Pons (tissue), 1 donor: ENCODE measurements around the gene DCP1B.
"Not testable (repeated sequence)": the region's sequence is repeated elsewhere in the genome, so short reads cannot be mapped to it uniquely, and the experiment has no call there.

Experiments
- DNase-seq: peaks from one replicate; pipeline ENCODE4 v3.0.0-alpha.2; 2016; ENCODE audit warnings: low spot score

The DCP1B gene

GRCh38 chr12:1977109-1977508 lies 27.1 kb downstream of the DCP1B start:
- DNase-seq, result no peak

DNA sequence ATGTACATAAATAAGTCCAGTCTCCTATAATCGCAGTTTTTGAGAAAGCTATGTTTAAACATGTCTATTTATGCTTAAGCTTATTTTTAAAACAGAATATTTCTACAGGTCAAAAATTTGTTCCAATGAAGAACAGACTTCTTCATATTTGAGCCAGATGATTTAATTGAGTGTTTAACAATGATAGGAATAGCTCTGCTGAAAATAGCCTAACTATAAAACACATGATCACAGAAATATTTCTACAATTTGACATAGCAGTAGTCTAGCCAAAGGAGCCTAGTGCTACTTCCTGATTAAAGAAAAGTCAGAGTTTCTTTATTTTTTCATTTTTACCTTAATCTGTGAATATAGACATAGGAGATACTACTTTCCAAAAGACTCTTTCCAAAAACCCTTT lies 29.4 kb downstream of the DCP1B start:
- DNase-seq, result no peak

GRCh38 chr12:1972856-1973317 lies 31.4 kb downstream of the DCP1B start:
- peak; percentile 71 for DNase-seq

- peak; percentile 8 for DNase-seq
These were observed 32.0 kb downstream of the DCP1B start for GRCh38 chr12:1972260-1972659.

DNA sequence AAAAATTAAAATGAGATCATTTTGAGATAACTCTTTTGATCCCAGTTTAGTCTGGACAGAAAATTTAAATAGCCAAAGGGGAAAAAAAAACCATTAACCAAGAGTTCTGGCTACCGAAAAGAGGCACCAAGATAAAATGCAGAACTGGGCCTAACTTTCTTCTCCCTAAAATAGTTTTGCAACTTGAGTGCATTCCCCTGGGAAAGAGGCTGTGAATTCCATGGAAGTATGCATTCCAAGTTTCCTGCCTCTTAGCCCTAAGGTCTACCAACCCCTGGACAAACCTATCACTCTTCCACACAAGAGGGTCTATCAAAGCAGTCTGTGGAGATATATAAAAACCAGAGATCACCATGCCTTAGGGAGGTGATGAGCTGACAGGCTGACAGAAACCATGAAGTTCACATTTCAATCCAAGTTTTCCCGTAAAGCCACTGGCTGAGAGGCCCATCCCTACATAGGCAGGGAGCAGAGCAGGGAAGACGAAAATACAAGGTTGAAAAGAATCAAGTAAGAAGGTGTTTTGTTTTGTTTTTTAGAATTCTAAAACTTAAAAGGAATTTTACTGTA lies 33.8 kb downstream of the DCP1B start:
- no peak for DNase-seq

DNA sequence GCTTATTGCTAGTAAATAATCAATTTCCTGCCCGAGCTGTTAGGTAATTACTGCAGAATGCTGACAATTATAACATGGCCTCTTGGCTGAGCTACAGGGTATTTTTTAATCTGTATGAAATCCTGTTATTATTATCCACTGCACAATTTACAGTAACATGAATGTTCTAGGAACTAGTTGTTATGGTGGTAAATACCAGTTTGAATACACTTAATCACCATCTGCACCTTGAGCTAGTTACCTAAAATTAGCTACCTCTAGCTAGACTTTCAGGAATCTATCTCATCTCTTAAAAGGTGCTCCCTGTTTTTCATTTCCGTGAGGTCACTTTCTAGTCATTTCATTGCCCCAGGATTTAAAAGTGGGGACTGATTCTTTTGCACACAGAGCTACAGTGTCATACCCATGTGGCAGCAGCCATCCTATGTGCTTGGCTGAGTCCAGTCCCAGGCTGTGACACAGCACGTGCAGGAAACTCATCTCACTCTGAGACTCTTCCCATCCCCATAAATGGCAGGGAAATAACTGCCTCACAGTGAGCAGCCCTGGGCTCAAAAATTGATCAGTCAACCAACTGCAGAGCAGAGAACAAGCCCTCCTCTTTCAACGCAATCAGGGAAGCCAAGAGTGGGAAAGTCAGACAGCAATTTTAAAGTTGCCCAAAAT lies 37.6 kb downstream of the DCP1B start:
- no peak for DNase-seq

DNA sequence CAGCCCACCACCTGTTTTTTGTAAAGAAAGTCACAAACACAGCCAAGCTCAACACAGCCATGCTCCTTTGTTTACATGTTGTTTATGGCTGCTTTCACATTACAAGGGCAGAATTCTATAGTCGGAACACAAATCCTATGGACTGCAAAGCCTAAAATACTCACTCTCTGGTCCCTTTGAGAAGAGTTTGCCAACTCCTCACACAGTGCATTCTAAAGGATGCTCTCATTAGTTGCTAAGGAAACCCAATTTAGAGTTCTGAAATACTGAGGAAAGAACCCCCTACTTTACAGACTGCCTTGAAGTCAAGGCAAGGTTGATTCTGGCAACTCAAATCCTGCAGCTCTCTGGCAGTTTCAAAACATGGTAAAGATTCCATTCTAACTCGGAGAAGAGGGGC lies 38.3 kb downstream of the DCP1B start:
- no peak for DNase-seq

- DNase-seq, result no peak
These were observed 41.9 kb downstream of the DCP1B start for GRCh38 chr12:1962051-1963020.

DNA sequence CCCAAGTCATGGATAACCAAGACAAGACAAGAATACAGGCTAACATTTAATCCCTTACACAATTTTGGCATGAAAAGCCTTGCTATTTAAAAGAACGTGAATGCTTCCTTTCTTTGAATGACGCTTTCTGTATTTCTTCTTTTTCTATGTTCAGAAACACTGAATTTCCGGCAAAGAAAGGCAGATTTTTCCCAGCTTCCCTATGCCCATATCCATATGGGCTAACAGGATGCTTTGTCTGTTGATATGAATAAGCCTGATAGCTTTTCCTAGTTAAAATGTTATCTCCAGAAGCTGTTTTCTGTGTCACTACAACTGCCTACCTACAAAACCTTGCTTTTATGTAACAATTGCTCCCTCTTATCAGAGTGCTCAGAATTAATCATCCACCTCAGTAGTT lies 47.5 kb downstream of the DCP1B start:
- no peak for DNase-seq

DNA sequence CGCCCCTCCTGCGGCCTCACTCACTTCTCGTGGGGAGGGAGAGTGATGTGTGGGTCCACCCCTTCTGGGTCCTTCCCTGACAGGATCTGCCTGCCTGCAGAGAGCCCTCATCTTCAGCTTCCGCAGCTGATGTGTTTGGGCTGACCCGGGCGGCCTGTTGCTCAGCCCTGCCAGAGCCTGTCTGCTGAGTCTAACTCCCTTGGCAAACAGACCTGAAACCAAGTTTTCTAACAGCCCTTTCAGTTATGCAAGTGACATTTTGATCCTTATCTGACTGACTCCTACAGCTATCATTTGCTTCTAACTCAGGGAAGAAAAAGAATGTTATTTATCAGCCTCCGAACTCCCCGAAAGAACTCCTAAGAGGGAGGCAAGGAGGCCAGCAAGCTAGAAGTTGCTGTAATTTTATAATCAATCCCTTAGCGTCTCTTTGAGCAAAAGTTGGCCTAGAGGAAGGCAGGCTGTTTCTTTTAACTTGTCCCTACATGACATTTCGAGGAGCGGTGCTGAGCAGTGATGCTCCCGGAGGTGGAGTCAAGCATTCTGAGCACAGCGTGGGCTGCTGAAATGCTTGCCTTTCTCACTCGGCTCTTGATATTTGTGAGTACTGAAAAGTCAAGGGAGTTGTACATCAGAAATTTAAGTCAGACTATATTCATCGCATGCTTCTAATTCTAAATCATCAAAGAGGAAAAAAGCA lies 54.3 kb downstream of the DCP1B start:
- DNase-seq, result no peak

DNA sequence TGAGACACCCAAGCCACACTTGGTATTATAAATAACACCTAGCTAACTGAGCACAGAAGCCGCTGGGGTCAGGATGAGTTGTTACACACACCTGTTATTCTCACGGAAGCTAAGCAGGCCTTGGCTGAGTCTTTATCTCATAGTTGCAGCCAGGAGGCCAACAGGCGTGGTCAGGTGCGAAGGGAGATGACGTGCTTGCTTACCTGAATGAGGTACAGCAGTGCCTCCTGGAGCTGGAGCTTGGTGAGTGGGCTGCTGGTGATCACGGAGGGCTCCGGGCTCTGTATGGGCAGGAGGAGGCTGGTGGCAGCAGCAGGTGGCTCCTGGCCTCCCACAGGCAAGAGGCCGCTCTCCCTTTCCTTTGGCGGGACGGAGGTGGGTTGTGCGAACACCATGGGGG lies 55.4 kb downstream of the DCP1B start:
- DNase-seq, result no peak

DNA sequence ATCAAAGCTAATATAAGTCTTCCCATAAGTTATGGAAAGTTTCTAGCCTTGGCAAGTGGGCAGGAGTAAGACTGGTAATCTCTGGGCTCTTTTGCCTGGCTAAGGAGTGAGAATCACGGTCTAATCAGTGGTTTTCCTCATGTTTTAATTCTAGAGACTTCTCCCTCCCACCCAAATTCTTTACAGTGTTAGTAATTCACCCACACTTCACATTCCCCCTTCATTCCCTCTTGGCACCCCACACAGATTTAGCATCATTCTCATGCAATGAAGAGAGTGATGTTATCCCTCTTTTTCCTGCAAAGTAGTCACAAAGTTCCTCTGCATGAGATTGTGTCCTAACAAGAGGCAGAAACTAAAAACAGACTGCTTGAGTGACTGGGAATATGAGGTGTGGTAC lies 57.2 kb downstream of the DCP1B start:
- no peak for DNase-seq

DNA sequence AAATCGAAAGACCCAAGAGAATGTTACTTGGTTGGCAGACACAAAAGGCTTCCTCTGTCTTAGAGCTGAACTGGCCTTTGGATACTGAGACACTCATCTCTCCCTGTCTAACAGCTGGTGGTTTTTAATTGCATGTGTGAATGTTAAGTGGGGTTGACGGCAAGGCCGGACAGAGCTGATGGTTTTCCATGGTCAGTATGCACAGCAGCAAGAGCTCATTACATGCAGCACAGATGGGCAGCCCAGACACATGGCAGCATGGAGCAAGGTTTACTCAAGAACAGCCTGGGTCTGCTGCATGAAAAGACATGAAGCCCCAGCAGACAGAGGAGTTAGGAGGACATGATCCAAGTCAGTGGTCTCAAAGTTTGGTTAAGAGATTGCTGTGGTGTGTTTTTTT lies 58.0 kb downstream of the DCP1B start:
- no peak for DNase-seq

DNA sequence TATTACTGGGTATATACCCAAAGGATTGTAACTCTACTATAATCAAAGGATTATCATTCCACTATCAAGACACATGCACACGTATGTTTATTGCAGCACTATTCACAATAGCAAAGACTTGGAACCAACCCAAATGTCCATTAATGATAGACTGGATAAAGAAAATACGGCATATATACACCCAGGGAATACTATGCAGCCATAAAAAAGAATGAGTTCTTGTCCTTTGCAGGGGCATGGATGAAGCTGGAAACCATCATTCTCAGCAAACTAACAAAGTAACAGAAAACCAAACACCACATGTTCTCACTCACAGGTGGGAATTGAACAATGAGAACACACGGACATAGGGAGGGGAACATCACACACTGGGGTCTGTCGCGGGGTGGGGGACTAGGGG lies 58.8 kb downstream of the DCP1B start:
- not testable (repeated sequence) for DNase-seq

- DNase-seq, result peak; percentile 94
These were observed 64.3 kb downstream of the DCP1B start for GRCh38 chr12:1939801-1940607.

DNA sequence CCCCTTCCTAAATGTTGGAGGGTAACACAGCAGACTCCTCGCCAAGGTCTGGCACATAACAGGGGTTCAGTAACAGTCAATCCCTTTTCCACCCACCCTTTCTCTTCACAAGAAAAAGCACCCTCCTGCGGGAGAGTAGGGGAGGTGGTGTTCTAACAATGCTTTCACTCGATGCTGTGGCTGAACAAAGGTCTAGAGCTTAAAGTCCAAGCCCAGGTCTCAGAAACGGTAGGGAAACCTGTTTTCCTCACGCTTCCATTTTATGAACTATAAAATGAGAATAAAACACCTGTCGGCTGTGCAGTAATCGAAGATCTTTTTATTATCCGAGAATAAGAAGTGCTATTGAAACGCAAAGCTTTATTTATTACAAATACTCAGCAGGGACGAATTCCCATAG lies 64.9 kb downstream of the DCP1B start:
- DNase-seq, result no peak

GRCh38 chr12:1937481-1938224 lies 66.6 kb downstream of the DCP1B start:
- DNase-seq, result peak; percentile 52

DNA sequence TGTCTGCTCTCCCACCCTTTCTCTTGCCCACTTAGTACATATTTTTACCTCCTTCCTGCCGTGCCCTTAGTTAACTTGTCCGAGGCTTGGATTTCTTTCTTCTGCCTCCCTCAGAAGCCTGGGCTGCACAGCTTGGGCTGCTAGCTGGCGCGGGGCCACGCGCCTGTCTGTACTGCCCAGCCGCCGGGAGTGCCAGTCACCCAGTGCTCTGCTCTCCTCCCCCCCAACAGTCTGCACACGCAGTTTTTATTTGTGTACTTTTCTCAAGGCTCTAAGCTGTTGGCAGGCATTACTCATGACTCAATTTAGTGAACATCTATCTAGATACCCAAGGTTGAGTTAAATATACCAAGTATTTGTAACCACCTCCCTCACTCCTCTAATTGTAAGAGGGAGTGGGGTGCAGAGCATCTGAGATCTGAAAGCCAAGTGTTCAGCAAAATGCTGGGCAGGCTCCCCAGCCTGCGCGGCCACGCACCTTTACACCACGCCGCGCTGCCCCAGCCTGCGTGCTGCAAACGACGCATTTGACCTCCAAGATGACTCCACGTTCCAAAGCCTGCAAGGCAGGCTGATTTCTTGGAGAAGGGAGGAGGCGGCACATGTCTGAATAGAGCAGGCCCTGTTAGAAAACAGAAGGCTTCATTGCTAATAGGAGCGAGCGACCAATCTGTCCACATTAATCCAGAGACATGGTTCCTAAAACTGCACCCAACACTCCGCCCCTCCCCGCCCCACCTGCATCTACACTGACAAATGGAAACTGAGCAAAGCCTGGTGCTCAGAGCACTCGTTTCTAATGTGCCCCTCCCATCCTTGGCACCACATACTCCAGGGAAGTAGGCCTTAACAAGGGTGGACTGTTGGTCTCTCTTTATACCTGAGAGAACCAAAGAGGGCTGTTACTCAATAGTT lies 67.6 kb downstream of the DCP1B start:
- DNase-seq, result peak; percentile 94

- peak; percentile 76 for DNase-seq
These were observed 68.4 kb downstream of the DCP1B start for GRCh38 chr12:1935700-1936378.
